Caco-2 (cell line): ENCODE data around the gene MCF2. TPM values are rescaled to one million over a fixed set of nuclear protein-coding genes. Genes with fewer than 3 reads are reported as not detected.
A peak's percentile ranks its signal among the peaks of the same experiment; 100 is the strongest.

ENCODE experiments used
- BruUV-seq: library from RNA; stranded (reverse); fragments of 400-500 nt; replicated peaks from 2 replicates; lab custom pipeline; 2021; lab: Mats Ljungman, UMichigan
- CTCF ChIA-PET: fragments of 300-600 bp; sonication (Branson Sonifier 250); formaldehyde crosslinking; loops from one replicate; lab custom pipeline; 2022; ENCODE audit warnings: antibody characterized with exemption; lab: Charles Lee
- POLR2A ChIA-PET: fragments of 300-600 bp; sonication (Branson Sonifier 250); formaldehyde crosslinking; loops from one replicate; lab custom pipeline; 2022; ENCODE audit warnings: antibody characterized with exemption; lab: Charles Lee
- DNase-seq, 2 experiments: peaks; one replicate each; pipeline versions ENCODE4 v3.0.0 to v3.0.0-alpha.2; 2020 to 2022
- H3K27me3 ChIP-seq: replicated peaks from 2 replicates; pipeline ENCODE4 v1.6.0; 2011; ENCODE audit warnings: low read length; ENCODE audit not compliant: control insufficient read depth, insufficient read depth
- H3K36me3 ChIP-seq: 2 replicates; pipeline ENCODE4 v1.5.1; 2011; ENCODE audit warnings: low read length; ENCODE audit not compliant: control insufficient read depth, insufficient read depth
- H3K4me1 ChIP-seq: fragments of 250-450 bp; sonication (Bioruptor Pico); 2 replicates; pipeline ENCODE4 v1.5.1; 2020; ENCODE audit warnings: mild to moderate bottlenecking
- H3K4me3 ChIP-seq: 2 replicates; pipeline ENCODE4 v1.5.1; 2011; ENCODE audit warnings: low read depth, mild to moderate bottlenecking, control low read depth, low read length
- H3K9me3 ChIP-seq: fragments of 250-450 bp; sonication (Bioruptor Pico); 2 replicates; pipeline ENCODE4 v1.5.1; 2020; ENCODE audit warnings: mild to moderate bottlenecking, moderate library complexity
- H3K27ac Mint-ChIP-seq: one replicate; pipeline ENCODE4 v1.8.0; 2022; ENCODE audit warnings: mixed read lengths; ENCODE audit not compliant: unreplicated experiment
- H3K27me3 Mint-ChIP-seq: one replicate; pipeline ENCODE4 v1.8.0; 2022; ENCODE audit warnings: mixed read lengths; ENCODE audit not compliant: insufficient read depth, unreplicated experiment
- H3K36me3 Mint-ChIP-seq: one replicate; pipeline ENCODE4 v1.8.0; 2022; ENCODE audit warnings: mild to moderate bottlenecking, mixed read lengths; ENCODE audit not compliant: insufficient read depth, unreplicated experiment
- H3K4me1 Mint-ChIP-seq: one replicate; pipeline ENCODE4 v1.8.0; 2022; ENCODE audit warnings: low read depth, mixed read lengths; ENCODE audit not compliant: unreplicated experiment
- H3K4me3 Mint-ChIP-seq: one replicate; pipeline ENCODE4 v1.8.0; 2022; ENCODE audit warnings: mild to moderate bottlenecking, moderate library complexity, mixed read lengths; ENCODE audit not compliant: unreplicated experiment
- H3K9me3 Mint-ChIP-seq: one replicate; pipeline ENCODE4 v1.8.0; 2022; ENCODE audit warnings: mixed read lengths; ENCODE audit not compliant: unreplicated experiment
- CTCF ChIP-seq, 2 experiments: fragments of 200-600 bp in 1 of 2; IDR thresholded peaks; 1 replicate in 1 of 2; 2 replicates in 1 of 2; pipeline versions ENCODE4 v1.5.1 to v1.8.0; 2011 to 2022; ENCODE audit warnings: antibody characterized with exemption in 1 of 2, control low read depth in 1 of 2, inconsistent platforms in 1 of 2, low read depth in 1 of 2, low read length in 1 of 2, mild to moderate bottlenecking in 1 of 2, moderate library complexity in 1 of 2; ENCODE audit not compliant: insufficient read depth in 1 of 2, severe bottlenecking in 1 of 2, unreplicated experiment in 1 of 2
- intact Hi-C: fragments of 100-400 bp; cut with micrococcal nuclease; formaldehyde crosslinking; loops from one replicate; pipeline ENCODE4 v1.10.0; 2022; ENCODE audit not compliant: unreplicated experiment
- total RNA-seq: library from RNA; stranded (reverse); gene quantifications from 2 replicates; pipeline ENCODE4 v1.2.3, GENCODE V29; 2022

The MCF2 gene
- total RNA-seq, 1 experiment from 2014 or later = not detected

GRCh38 chrX:139581068-139581467 is 126.9 kb downstream of the MCF2 start:
- no peaks in the 10 kb centered on the region for H3K27me3 ChIP-seq
- H3K36me3 Mint-ChIP-seq = no peaks in the 10 kb centered on the region
- intact Hi-C loops = loop anchor here (1.0 kb wide), 1 partner anchor 368 kb away; no protein-coding TSS in a partner anchor
- H3K27me3 Mint-ChIP-seq = no peaks in the 10 kb centered on the region
- CTCF ChIA-PET = no interaction called here
- POLR2A ChIA-PET = interaction anchor here (0.8 kb wide), 1 partner anchor 376 kb away, joined by 3 read pairs; no protein-coding TSS in a partner anchor
- H3K4me1 ChIP-seq = peaks cover 5% of the 10 kb centered on the region; the same call in 1 of the 2 replicates
- H3K4me1 Mint-ChIP-seq = no peaks in the 10 kb centered on the region
- no peaks in the 10 kb centered on the region for H3K9me3 ChIP-seq
- no peaks in the 10 kb centered on the region for H3K36me3 ChIP-seq
- H3K4me3 Mint-ChIP-seq = no peak overlapping the region
- no peak overlapping the region for H3K27ac Mint-ChIP-seq
- peak; percentile 28 to 40 for DNase-seq
- H3K9me3 Mint-ChIP-seq = no peaks in the 10 kb centered on the region
- no peak overlapping the region for H3K4me3 ChIP-seq
- no TSS peak for BruUV-seq
- TF ChIP-seq CTCF (IDR thresholded peaks at IDR 0.05; ENCODE audit: insufficient read depth in 1 of 2, low read depth in 1 of 2, low read length in 1 of 2, severe bottlenecking in 1 of 2, unreplicated experiment in 1 of 2) = no peak

- intact Hi-C loops = no loop called here
- Mint-ChIP-seq H3K4me1 (no peaks in the 10 kb centered on the region), H3K4me3 (no peak overlapping the region), H3K27ac (no peak overlapping the region), H3K36me3 (no peaks in the 10 kb centered on the region), H3K9me3 (no peaks in the 10 kb centered on the region), H3K27me3 (no peaks in the 10 kb centered on the region)
- Histone ChIP-seq H3K4me3 (no peak overlapping the region), H3K9me3 (no peaks in the 10 kb centered on the region), H3K27me3 (no peaks in the 10 kb centered on the region), H3K4me1 (no peaks in the 10 kb centered on the region), H3K36me3 (no peaks in the 10 kb centered on the region)
- DNase-seq = no peak
- POLR2A ChIA-PET = no interaction called here
- CTCF ChIA-PET = no interaction called here
- no peak for TF ChIP-seq CTCF (IDR thresholded peaks at IDR 0.05; ENCODE audit: insufficient read depth in 1 of 2, low read depth in 1 of 2, low read length in 1 of 2, severe bottlenecking in 1 of 2, unreplicated experiment in 1 of 2)
- no TSS peak for BruUV-seq
These were observed 141.0 kb downstream of the MCF2 start for GRCh38 chrX:139566981-139567380.

- TF ChIP-seq CTCF (IDR thresholded peaks at IDR 0.05; ENCODE audit: insufficient read depth in 1 of 2, low read depth in 1 of 2, low read length in 1 of 2, severe bottlenecking in 1 of 2, unreplicated experiment in 1 of 2) = no peak
These were observed 144.7 kb downstream of the MCF2 start for GRCh38 chrX:139563251-139563650.

More at GRCh38 chrX:139563251-139563650, 144.7 kb downstream of the MCF2 start:
- no peaks in the 10 kb centered on the region for H3K36me3 ChIP-seq
- Mint-ChIP-seq H3K4me3 (no peak overlapping the region), H3K27ac (no peak overlapping the region), H3K36me3 (no peaks in the 10 kb centered on the region), H3K27me3 (no peaks in the 10 kb centered on the region), H3K4me1 (no peaks in the 10 kb centered on the region), H3K9me3 (no peaks in the 10 kb centered on the region)
- CTCF ChIA-PET = no interaction called here
- no peak for DNase-seq
- no peak overlapping the region for H3K4me3 ChIP-seq
- intact Hi-C loops = no loop called here
- BruUV-seq = no TSS peak
- POLR2A ChIA-PET = no interaction called here
- no peaks in the 10 kb centered on the region for H3K9me3 ChIP-seq
- no peaks in the 10 kb centered on the region for H3K4me1 ChIP-seq
- no peaks in the 10 kb centered on the region for H3K27me3 ChIP-seq
